BE2C (cell line): ENCODE data around the gene TOLLIP.

Experiments used
- DNase-seq: peaks from one replicate; pipeline ENCODE4 v3.0.0-alpha.2; 2020
- H3K27me3 ChIP-seq: fragments of 250-450 bp; sonication (Bioruptor Pico); 2 replicates; pipeline ENCODE4 v1.5.1; 2020; ENCODE audit warnings: mild to moderate bottlenecking
- H3K36me3 ChIP-seq: fragments of 250-450 bp; sonication (Bioruptor Pico); 2 replicates; pipeline ENCODE4 v1.5.1; 2020; ENCODE audit warnings: mild to moderate bottlenecking
- H3K4me1 ChIP-seq: fragments of 250-450 bp; sonication (Bioruptor Pico); 2 replicates; pipeline ENCODE4 v1.5.1; 2020
- H3K4me3 ChIP-seq: 2 replicates; pipeline ENCODE4 v1.5.1; 2011; ENCODE audit warnings: low read depth, low read length
- H3K9me3 ChIP-seq: fragments of 250-450 bp; sonication (Bioruptor Pico); 2 replicates; pipeline ENCODE4 v1.5.1; 2020
- CTCF ChIP-seq: IDR thresholded peaks from 2 replicates; pipeline ENCODE4 v1.5.1; 2012; ENCODE audit warnings: mild to moderate bottlenecking, low read depth, low read length

The TOLLIP gene

GRCh38 chr11:1292644-1293618 is 16.5 kb downstream of the TOLLIP start:
- H3K36me3 ChIP-seq, result no peaks in the 10 kb centered on the region
- no peak for DNase-seq
- H3K4me3 ChIP-seq, result no peak overlapping the region
- no peak for TF ChIP-seq CTCF
- H3K4me1 ChIP-seq, result no peaks in the 10 kb centered on the region
- no peaks in the 10 kb centered on the region for H3K9me3 ChIP-seq
- H3K27me3 ChIP-seq, result no peaks in the 10 kb centered on the region

- Histone ChIP-seq H3K36me3 (no peaks in the 10 kb centered on the region), H3K4me1 (no peaks in the 10 kb centered on the region), H3K9me3 (no peaks in the 10 kb centered on the region), H3K4me3 (no peak overlapping the region), H3K27me3 (no peaks in the 10 kb centered on the region)
- no peak for DNase-seq
- no peak for TF ChIP-seq CTCF
Observed at GRCh38 chr11:1292018-1292643, 17.3 kb downstream of the TOLLIP start.

GRCh38 chr11:1291295-1292017 is 18.0 kb downstream of the TOLLIP start:
- H3K36me3 ChIP-seq, result no peaks in the 10 kb centered on the region
- no peak for DNase-seq
- TF ChIP-seq CTCF, result no peak

GRCh38 chr11:1290052-1291040 is 19.1 kb downstream of the TOLLIP start:
- DNase-seq, result no peak
- H3K27me3 ChIP-seq, result no peaks in the 10 kb centered on the region
- H3K4me3 ChIP-seq, result no peak overlapping the region
- no peaks in the 10 kb centered on the region for H3K9me3 ChIP-seq
- H3K36me3 ChIP-seq, result no peaks in the 10 kb centered on the region
- TF ChIP-seq CTCF, result no peak
- H3K4me1 ChIP-seq, result no peaks in the 10 kb centered on the region

More at GRCh38 chr11:1291295-1292017, 18.0 kb downstream of the TOLLIP start:
- Histone ChIP-seq H3K4me1 (no peaks in the 10 kb centered on the region), H3K27me3 (no peaks in the 10 kb centered on the region), H3K4me3 (no peak overlapping the region), H3K9me3 (no peaks in the 10 kb centered on the region)

- no peak overlapping the region for H3K4me3 ChIP-seq
- no peaks in the 10 kb centered on the region for H3K9me3 ChIP-seq
- H3K4me1 ChIP-seq, result no peaks in the 10 kb centered on the region
- H3K36me3 ChIP-seq, result no peaks in the 10 kb centered on the region
- TF ChIP-seq CTCF, result no peak
- no peaks in the 10 kb centered on the region for H3K27me3 ChIP-seq
- no peak for DNase-seq
Observed at GRCh38 chr11:1289211-1289935, 20.1 kb downstream of the TOLLIP start.
